ENCODE data around the gene SYT7.

GRCh38 chr11:61601512-61601911, 20.6 kb upstream of the SYT7 start:
- no peak for TF ChIP-seq POLR2AphosphoS5 (IDR thresholded peaks at IDR 0.05; ENCODE audit: low read depth, low read length)
- TF ChIP-seq TAF1 (IDR thresholded peaks at IDR 0.05; ENCODE audit: borderline replicate concordance, insufficient read depth, low read length) = no peak
- no peak for TF ChIP-seq REST (IDR thresholded peaks at IDR 0.05; ENCODE audit: insufficient read depth in 1 of 2, low read depth in 2 of 2, low read length in 2 of 2)
- TF ChIP-seq SIN3A (IDR thresholded peaks at IDR 0.05; ENCODE audit: borderline replicate concordance, insufficient read depth, low read length) = no peak
- TF ChIP-seq FOXP2 (optimal IDR thresholded peaks at IDR 0.05; ENCODE audit: borderline replicate concordance, extremely low read depth, extremely low read length, insufficient read depth) = no peak

Measured in PFSK-1 (cell line).